Left ventricle myocardium inferior (tissue), 1 donor: Measurements from ENCODE around the gene PODXL. TPM values are rescaled to one million over a fixed set of nuclear protein-coding genes. Genes with fewer than 3 reads are reported as not detected.

Experiments
- DNase-seq: peaks from one replicate; pipeline ENCODE4 v3.0.0-alpha.2; 2020
- H3K27ac ChIP-seq: fragments of 200-600 bp; replicated peaks from 2 replicates; pipeline ENCODE4 v1.8.0; 2021
- H3K27me3 ChIP-seq: fragments of 200-600 bp; 2 replicates; pipeline ENCODE4 v1.8.0; 2021; ENCODE audit warnings: low read depth
- H3K36me3 ChIP-seq: fragments of 200-600 bp; 2 replicates; pipeline ENCODE4 v1.8.0; 2021
- H3K4me1 ChIP-seq: fragments of 200-600 bp; 2 replicates; pipeline ENCODE4 v1.8.0; 2021
- H3K4me3 ChIP-seq: fragments of 200-600 bp; 2 replicates; pipeline ENCODE4 v1.8.0; 2021; ENCODE audit warnings: mild to moderate bottlenecking, moderate library complexity
- H3K9me3 ChIP-seq: fragments of 200-600 bp; replicated peaks from 2 replicates; pipeline ENCODE4 v1.8.0; 2021
- intact Hi-C: fragments of 100-400 bp; cut with micrococcal nuclease; formaldehyde crosslinking; loops from one replicate; pipeline ENCODE4 v1.11.0; 2022
- total RNA-seq: library from RNA; stranded (reverse); fragmentation: NEBNext Ultra II Directional; extraction: Animal tissue kit (Norgen Biotek cat#: 25700); gene quantifications from one replicate; pipeline ENCODE4 v1.2.1, GENCODE V29; 2021
- TF ChIP-seq, protein P1 (sequence below): fragments of 200-600 bp; IDR thresholded peaks from 2 replicates; pipeline ENCODE4 v1.8.0; 2021; ENCODE audit warnings: antibody characterized with exemption, mild to moderate bottlenecking, borderline replicate concordance
- donor health status: DM: no; HTN: yes; CAD: no; lungs with severe emphysema.

PODXL gene
- total RNA-seq, 1 donor from 2014 or later: 67.4 TPM

DNA sequence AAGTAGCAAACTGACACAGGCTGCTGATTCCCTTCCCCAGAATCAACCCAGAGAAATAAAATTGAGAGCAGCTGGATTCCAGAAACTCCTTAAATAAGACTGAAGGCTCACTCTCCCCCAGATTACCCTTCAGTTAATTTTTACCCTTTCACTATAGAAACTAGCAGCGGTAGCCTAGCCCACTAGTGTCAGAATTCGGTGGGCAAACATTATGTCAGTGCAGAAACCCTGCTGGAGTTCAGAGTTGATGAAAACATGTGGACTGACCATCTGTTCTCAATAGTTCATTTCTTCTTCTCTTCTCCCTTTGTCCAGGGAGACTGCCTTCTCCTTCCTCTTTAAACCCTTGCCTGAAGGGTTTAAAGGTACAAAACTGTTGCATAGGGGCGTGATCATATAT, 100.1 kb downstream of the PODXL start:
- Histone ChIP-seq H3K4me1 (no peaks in the 10 kb centered on the region), H3K4me3 (no peak overlapping the region), H3K36me3 (peaks cover 8% of the 10 kb centered on the region), H3K9me3 (no peaks in the 10 kb centered on the region), H3K27ac (no peak overlapping the region), H3K27me3 (no peaks in the 10 kb centered on the region)
- intact Hi-C loops: no loop called here
- TF ChIP-seq, protein P1, sequence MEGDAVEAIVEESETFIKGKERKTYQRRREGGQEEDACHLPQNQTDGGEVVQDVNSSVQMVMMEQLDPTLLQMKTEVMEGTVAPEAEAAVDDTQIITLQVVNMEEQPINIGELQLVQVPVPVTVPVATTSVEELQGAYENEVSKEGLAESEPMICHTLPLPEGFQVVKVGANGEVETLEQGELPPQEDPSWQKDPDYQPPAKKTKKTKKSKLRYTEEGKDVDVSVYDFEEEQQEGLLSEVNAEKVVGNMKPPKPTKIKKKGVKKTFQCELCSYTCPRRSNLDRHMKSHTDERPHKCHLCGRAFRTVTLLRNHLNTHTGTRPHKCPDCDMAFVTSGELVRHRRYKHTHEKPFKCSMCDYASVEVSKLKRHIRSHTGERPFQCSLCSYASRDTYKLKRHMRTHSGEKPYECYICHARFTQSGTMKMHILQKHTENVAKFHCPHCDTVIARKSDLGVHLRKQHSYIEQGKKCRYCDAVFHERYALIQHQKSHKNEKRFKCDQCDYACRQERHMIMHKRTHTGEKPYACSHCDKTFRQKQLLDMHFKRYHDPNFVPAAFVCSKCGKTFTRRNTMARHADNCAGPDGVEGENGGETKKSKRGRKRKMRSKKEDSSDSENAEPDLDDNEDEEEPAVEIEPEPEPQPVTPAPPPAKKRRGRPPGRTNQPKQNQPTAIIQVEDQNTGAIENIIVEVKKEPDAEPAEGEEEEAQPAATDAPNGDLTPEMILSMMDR: no peak
- no peak for DNase-seq

DNA sequence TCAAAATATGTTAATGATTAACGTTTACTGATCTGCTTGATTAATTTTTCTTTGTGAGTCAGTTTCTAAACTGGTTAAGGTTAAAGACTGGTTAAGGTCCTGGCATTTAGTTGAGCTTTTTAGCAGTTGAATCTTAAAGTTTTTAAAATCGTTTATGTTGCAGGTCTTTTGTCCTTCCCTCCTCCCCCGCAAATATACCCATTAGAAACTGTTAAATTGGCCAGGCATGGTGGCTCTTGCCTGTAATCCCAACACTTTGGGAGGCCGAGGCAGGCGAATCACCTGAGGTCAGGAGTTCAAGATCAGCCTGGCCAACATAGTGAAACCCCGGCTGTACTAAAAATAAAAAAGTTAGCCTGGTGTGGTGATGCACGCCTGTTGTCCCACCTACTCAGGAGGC, 100.9 kb downstream of the PODXL start:
- Histone ChIP-seq H3K9me3 (no peaks in the 10 kb centered on the region), H3K27ac (no peak overlapping the region), H3K27me3 (no peaks in the 10 kb centered on the region), H3K36me3 (peaks cover 4% of the 10 kb centered on the region), H3K4me3 (no peak overlapping the region), H3K4me1 (no peaks in the 10 kb centered on the region)
- TF ChIP-seq, protein P1: no peak
- DNase-seq: no peak
- intact Hi-C loops: no loop called here

DNA sequence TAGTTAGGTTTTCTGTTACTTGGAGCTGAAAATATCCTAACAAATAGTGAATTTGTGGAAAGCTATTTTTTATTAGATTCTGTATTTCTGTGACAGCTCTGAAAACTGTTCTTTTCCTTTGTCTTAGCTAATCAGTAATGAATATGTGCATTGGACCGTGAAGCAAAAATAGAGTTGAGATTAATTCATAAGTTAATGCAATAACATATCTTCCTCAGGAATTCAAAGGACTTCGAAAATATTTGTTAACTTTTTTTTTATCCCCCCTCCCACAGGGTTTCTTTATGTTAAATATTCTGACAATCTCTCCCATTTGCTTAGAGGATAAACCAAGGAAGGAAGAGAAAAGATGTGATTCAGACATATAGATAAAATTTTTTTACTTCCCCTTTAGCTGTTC, 101.4 kb downstream of the PODXL start:
- Histone ChIP-seq H3K36me3 (no peaks in the 10 kb centered on the region), H3K27ac (no peak overlapping the region), H3K9me3 (no peaks in the 10 kb centered on the region), H3K4me1 (no peaks in the 10 kb centered on the region), H3K4me3 (no peak overlapping the region), H3K27me3 (no peaks in the 10 kb centered on the region)
- TF ChIP-seq, protein P1: no peak
- no peak for DNase-seq
- intact Hi-C loops: no loop called here

DNA sequence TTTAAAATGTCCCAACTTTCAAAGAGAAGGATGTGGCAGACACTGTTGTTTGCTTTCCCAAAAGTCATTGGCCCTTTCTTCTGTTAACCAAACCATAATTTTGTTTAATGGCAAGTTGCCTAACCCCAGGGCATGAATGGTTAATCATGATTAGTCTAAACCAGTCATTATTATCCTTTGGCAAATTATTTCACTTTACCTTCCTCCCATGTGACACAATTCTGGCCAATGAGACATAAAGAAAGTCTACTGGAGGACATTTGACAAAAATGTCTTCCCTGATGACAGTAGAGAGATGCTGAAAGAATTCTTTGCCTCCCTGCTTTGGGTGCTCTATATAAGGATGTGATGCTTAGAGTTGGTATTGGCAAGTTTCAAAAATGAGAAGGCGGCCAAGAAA, 101.9 kb downstream of the PODXL start:
- no peaks in the 10 kb centered on the region for H3K4me1 ChIP-seq
- DNase-seq: no peak
- H3K27me3 ChIP-seq: no peaks in the 10 kb centered on the region
- no peak overlapping the region for H3K27ac ChIP-seq
- no peaks in the 10 kb centered on the region for H3K36me3 ChIP-seq
- no peak overlapping the region for H3K4me3 ChIP-seq
- intact Hi-C loops: no loop called here
- no peaks in the 10 kb centered on the region for H3K9me3 ChIP-seq
- TF ChIP-seq, protein P1: no peak

Other genes starting within 250 kb of the PODXL start
- gene MKLN1, start 228.8 kb downstream of the PODXL start, total RNA-seq: 42.2 TPM